SK-N-SH (cell line): ENCODE data around the gene HESX1.

Source experiments
- EP300 ChIP-seq, 2 experiments: IDR thresholded peaks; 2 replicates each; pipeline versions ENCODE4 v1.4.0 to v1.6.1; 2012; ENCODE audit warnings: borderline replicate concordance in 1 of 2, low read depth in 1 of 2, low read length in 1 of 2
- POLR2AphosphoS5 ChIP-seq: IDR thresholded peaks from 2 replicates; pipeline ENCODE4 v1.6.1; 2012; ENCODE audit warnings: low read depth, low read length
- RAD21 ChIP-seq: IDR thresholded peaks from 2 replicates; pipeline ENCODE4 v1.6.1; 2012; ENCODE audit warnings: mild to moderate bottlenecking, low read length
- TF ChIP-seq, protein P1 (sequence below): fragments of 200-600 bp; sonication (generic); IDR thresholded peaks from 2 replicates; pipeline ENCODE4 v1.6.1; 2017; ENCODE audit warnings: antibody characterized with exemption, mild to moderate bottlenecking, moderate library complexity
- TF ChIP-seq, protein P2 (sequence below): IDR thresholded peaks from 2 replicates; pipeline ENCODE4 v1.4.0; 2012; ENCODE audit warnings: low read depth, borderline replicate concordance

- TF ChIP-seq, protein P1, sequence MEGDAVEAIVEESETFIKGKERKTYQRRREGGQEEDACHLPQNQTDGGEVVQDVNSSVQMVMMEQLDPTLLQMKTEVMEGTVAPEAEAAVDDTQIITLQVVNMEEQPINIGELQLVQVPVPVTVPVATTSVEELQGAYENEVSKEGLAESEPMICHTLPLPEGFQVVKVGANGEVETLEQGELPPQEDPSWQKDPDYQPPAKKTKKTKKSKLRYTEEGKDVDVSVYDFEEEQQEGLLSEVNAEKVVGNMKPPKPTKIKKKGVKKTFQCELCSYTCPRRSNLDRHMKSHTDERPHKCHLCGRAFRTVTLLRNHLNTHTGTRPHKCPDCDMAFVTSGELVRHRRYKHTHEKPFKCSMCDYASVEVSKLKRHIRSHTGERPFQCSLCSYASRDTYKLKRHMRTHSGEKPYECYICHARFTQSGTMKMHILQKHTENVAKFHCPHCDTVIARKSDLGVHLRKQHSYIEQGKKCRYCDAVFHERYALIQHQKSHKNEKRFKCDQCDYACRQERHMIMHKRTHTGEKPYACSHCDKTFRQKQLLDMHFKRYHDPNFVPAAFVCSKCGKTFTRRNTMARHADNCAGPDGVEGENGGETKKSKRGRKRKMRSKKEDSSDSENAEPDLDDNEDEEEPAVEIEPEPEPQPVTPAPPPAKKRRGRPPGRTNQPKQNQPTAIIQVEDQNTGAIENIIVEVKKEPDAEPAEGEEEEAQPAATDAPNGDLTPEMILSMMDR = no peak
- TF ChIP-seq EP300 (IDR thresholded peaks at IDR 0.05; ENCODE audit: borderline replicate concordance in 1 of 2, low read depth in 1 of 2, low read length in 1 of 2) (no peak), RAD21 (no peak), POLR2AphosphoS5 (no peak)
- TF ChIP-seq, protein P2, sequence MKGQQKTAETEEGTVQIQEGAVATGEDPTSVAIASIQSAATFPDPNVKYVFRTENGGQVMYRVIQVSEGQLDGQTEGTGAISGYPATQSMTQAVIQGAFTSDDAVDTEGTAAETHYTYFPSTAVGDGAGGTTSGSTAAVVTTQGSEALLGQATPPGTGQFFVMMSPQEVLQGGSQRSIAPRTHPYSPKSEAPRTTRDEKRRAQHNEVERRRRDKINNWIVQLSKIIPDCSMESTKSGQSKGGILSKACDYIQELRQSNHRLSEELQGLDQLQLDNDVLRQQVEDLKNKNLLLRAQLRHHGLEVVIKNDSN = no peak
Observed at GRCh38 chr3:57163751-57164150, 36.0 kb downstream of the HESX1 start.
